Caco-2 (cell line): Measurements from ENCODE around the gene BTBD18. TPM values are rescaled to one million over a fixed set of nuclear protein-coding genes. Genes with fewer than 3 reads are reported as not detected.
A peak's percentile ranks its signal among the peaks of the same experiment; 100 is the strongest.

Experiments
- BruUV-seq: library from RNA; stranded (reverse); fragments of 400-500 nt; replicated peaks from 2 replicates; lab custom pipeline; 2021; lab: Mats Ljungman, UMichigan
- CTCF ChIA-PET: fragments of 300-600 bp; sonication (Branson Sonifier 250); formaldehyde crosslinking; loops from one replicate; lab custom pipeline; 2022; ENCODE audit warnings: antibody characterized with exemption; lab: Charles Lee
- POLR2A ChIA-PET: fragments of 300-600 bp; sonication (Branson Sonifier 250); formaldehyde crosslinking; loops from one replicate; lab custom pipeline; 2022; ENCODE audit warnings: antibody characterized with exemption; lab: Charles Lee
- DNase-seq, 2 experiments: peaks; one replicate each; pipeline versions ENCODE4 v3.0.0 to v3.0.0-alpha.2; 2020 to 2022
- H3K27me3 ChIP-seq: replicated peaks from 2 replicates; pipeline ENCODE4 v1.6.0; 2011; ENCODE audit warnings: low read length; ENCODE audit not compliant: control insufficient read depth, insufficient read depth
- H3K36me3 ChIP-seq: 2 replicates; pipeline ENCODE4 v1.5.1; 2011; ENCODE audit warnings: low read length; ENCODE audit not compliant: control insufficient read depth, insufficient read depth
- H3K4me1 ChIP-seq: fragments of 250-450 bp; sonication (Bioruptor Pico); 2 replicates; pipeline ENCODE4 v1.5.1; 2020; ENCODE audit warnings: mild to moderate bottlenecking
- H3K4me3 ChIP-seq: 2 replicates; pipeline ENCODE4 v1.5.1; 2011; ENCODE audit warnings: low read depth, mild to moderate bottlenecking, control low read depth, low read length
- H3K9me3 ChIP-seq: fragments of 250-450 bp; sonication (Bioruptor Pico); 2 replicates; pipeline ENCODE4 v1.5.1; 2020; ENCODE audit warnings: mild to moderate bottlenecking, moderate library complexity
- H3K27ac Mint-ChIP-seq: one replicate; pipeline ENCODE4 v1.8.0; 2022; ENCODE audit warnings: mixed read lengths; ENCODE audit not compliant: unreplicated experiment
- H3K27me3 Mint-ChIP-seq: one replicate; pipeline ENCODE4 v1.8.0; 2022; ENCODE audit warnings: mixed read lengths; ENCODE audit not compliant: insufficient read depth, unreplicated experiment
- H3K36me3 Mint-ChIP-seq: one replicate; pipeline ENCODE4 v1.8.0; 2022; ENCODE audit warnings: mild to moderate bottlenecking, mixed read lengths; ENCODE audit not compliant: insufficient read depth, unreplicated experiment
- H3K4me1 Mint-ChIP-seq: one replicate; pipeline ENCODE4 v1.8.0; 2022; ENCODE audit warnings: low read depth, mixed read lengths; ENCODE audit not compliant: unreplicated experiment
- H3K4me3 Mint-ChIP-seq: one replicate; pipeline ENCODE4 v1.8.0; 2022; ENCODE audit warnings: mild to moderate bottlenecking, moderate library complexity, mixed read lengths; ENCODE audit not compliant: unreplicated experiment
- H3K9me3 Mint-ChIP-seq: one replicate; pipeline ENCODE4 v1.8.0; 2022; ENCODE audit warnings: mixed read lengths; ENCODE audit not compliant: unreplicated experiment
- CTCF ChIP-seq, 2 experiments: fragments of 200-600 bp in 1 of 2; IDR thresholded peaks; 1 replicate in 1 of 2; 2 replicates in 1 of 2; pipeline versions ENCODE4 v1.5.1 to v1.8.0; 2011 to 2022; ENCODE audit warnings: antibody characterized with exemption in 1 of 2, control low read depth in 1 of 2, inconsistent platforms in 1 of 2, low read depth in 1 of 2, low read length in 1 of 2, mild to moderate bottlenecking in 1 of 2, moderate library complexity in 1 of 2; ENCODE audit not compliant: insufficient read depth in 1 of 2, severe bottlenecking in 1 of 2, unreplicated experiment in 1 of 2
- intact Hi-C: fragments of 100-400 bp; cut with micrococcal nuclease; formaldehyde crosslinking; loops from one replicate; pipeline ENCODE4 v1.10.0; 2022; ENCODE audit not compliant: unreplicated experiment
- total RNA-seq: library from RNA; stranded (reverse); gene quantifications from 2 replicates; pipeline ENCODE4 v1.2.3, GENCODE V29; 2022

BTBD18 gene
- total RNA-seq, 1 experiment from 2014 or later: not detected

DNA sequence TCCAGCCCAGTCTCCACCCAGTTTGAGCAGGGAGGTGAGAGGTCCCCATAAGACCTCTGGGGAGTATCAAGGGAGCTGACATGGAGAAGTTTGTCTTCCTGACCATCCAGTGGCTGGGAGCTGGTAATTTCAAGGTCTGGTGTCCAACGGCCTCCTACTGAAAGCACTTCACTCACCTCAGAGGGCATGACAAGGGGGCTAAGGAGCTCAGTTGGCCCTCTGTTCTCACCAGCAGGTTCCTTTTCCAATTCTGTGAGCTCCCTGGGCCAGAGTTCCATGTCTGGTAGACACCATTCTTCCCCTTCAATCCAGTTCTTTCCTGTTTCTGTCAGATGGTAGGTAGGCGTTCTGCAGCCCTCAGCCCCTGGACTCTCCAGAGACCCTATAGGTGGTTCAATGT, 7.3 kb downstream of the BTBD18 start:
- H3K4me3 Mint-ChIP-seq: no peak overlapping the region

GRCh38 chr11:57742087-57742452, 9.5 kb downstream of the BTBD18 start:
- H3K4me1 Mint-ChIP-seq: no peaks in the 10 kb centered on the region
- no peaks in the 10 kb centered on the region for H3K9me3 Mint-ChIP-seq
- DNase-seq: no peak
- H3K27ac Mint-ChIP-seq: peak overlapping the region; percentile 98
- Histone ChIP-seq H3K4me1 (peaks cover 5% of the 10 kb centered on the region), H3K36me3 (peaks cover 8% of the 10 kb centered on the region; the same call in 1 of the 2 replicates), H3K27me3 (no peaks in the 10 kb centered on the region), H3K9me3 (no peaks in the 10 kb centered on the region), H3K4me3 (peak overlapping the region; percentile 83)
- peaks cover 88% of the 10 kb centered on the region for H3K36me3 Mint-ChIP-seq
- TF ChIP-seq CTCF (IDR thresholded peaks at IDR 0.05; ENCODE audit: insufficient read depth in 1 of 2, low read depth in 1 of 2, low read length in 1 of 2, severe bottlenecking in 1 of 2, unreplicated experiment in 1 of 2): no peak
- ChIA-PET POLR2A (interaction anchor here (0.8 to 1.7 kb wide), 8 partner anchors 9 to 88 kb away, joined by 3 to 15 read pairs (median 9); partner anchors contain the start of genes BTBD18, CTNND1, MED19 and TMX2), CTCF (interaction anchor here (1.3 to 1.9 kb wide), 3 partner anchors 9 to 80 kb away, joined by 3 to 14 read pairs (median 6); partner anchors contain the start of gene BTBD18)
- H3K27me3 Mint-ChIP-seq: no peaks in the 10 kb centered on the region
- peak overlapping the region; percentile 94 for H3K4me3 Mint-ChIP-seq
- intact Hi-C loops: no loop called here
- BruUV-seq: TSS peak; percentile 63

More for the DNA sequence above, 7.3 kb downstream of the BTBD18 start:
- intact Hi-C loops: no loop called here
- no peaks in the 10 kb centered on the region for H3K9me3 ChIP-seq
- H3K36me3 ChIP-seq: peaks cover 4% of the 10 kb centered on the region; the same call in 1 of the 2 replicates
- CTCF ChIA-PET: no interaction called here
- Mint-ChIP-seq H3K4me1 (no peaks in the 10 kb centered on the region), H3K36me3 (peaks cover 73% of the 10 kb centered on the region), H3K27ac (no peak overlapping the region), H3K27me3 (no peaks in the 10 kb centered on the region), H3K9me3 (no peaks in the 10 kb centered on the region)
- H3K4me3 ChIP-seq: no peak overlapping the region
- DNase-seq: no peak
- POLR2A ChIA-PET: interaction anchor here (0.5 kb wide), 1 partner anchor 13 kb away, joined by 6 read pairs; no protein-coding TSS in a partner anchor
- peaks cover 5% of the 10 kb centered on the region for H3K4me1 ChIP-seq
- H3K27me3 ChIP-seq: no peaks in the 10 kb centered on the region
- BruUV-seq: no TSS peak
- no peak for TF ChIP-seq CTCF (IDR thresholded peaks at IDR 0.05; ENCODE audit: insufficient read depth in 1 of 2, low read depth in 1 of 2, low read length in 1 of 2, severe bottlenecking in 1 of 2, unreplicated experiment in 1 of 2)

- H3K9me3 ChIP-seq: no peaks in the 10 kb centered on the region
- Mint-ChIP-seq H3K36me3 (peaks cover 88% of the 10 kb centered on the region), H3K9me3 (no peaks in the 10 kb centered on the region), H3K27me3 (no peaks in the 10 kb centered on the region), H3K4me1 (peaks cover 1% of the 10 kb centered on the region), H3K4me3 (peak within 1 kb of the TSS; percentile 94), H3K27ac (peak within 1 kb of the TSS; percentile 98)
- BruUV-seq: no TSS peak
- intact Hi-C loops: loop anchor here (1.0 kb wide), 4 partner anchors 20 to 74 kb away; partner anchors contain the start of genes CTNND1, MED19 and TMX2
- CTCF ChIA-PET: interaction anchor here (0.7 to 1.9 kb wide), 4 partner anchors 10 to 79 kb away, joined by 3 to 14 read pairs (median 4); partner anchors contain the start of gene BTBD18
- no peaks in the 10 kb centered on the region for H3K27me3 ChIP-seq
- DNase-seq: peak; percentile 98 to 99
- H3K4me3 ChIP-seq: peak within 1 kb of the TSS; percentile 83
- no peak for TF ChIP-seq CTCF (IDR thresholded peaks at IDR 0.05; ENCODE audit: insufficient read depth in 1 of 2, low read depth in 1 of 2, low read length in 1 of 2, severe bottlenecking in 1 of 2, unreplicated experiment in 1 of 2)
- H3K36me3 ChIP-seq: peaks cover 8% of the 10 kb centered on the region; the same call in 1 of the 2 replicates
- POLR2A ChIA-PET: interaction anchor here (0.6 to 1.7 kb wide), 11 partner anchors 10 to 89 kb away, joined by 3 to 15 read pairs (median 6); partner anchors contain the start of genes BTBD18, CTNND1, MED19 and TMX2
- H3K4me1 ChIP-seq: peaks cover 5% of the 10 kb centered on the region
Measured at GRCh38 chr11:57741132-57742086, 10.2 kb downstream of the BTBD18 start, which contains the start of gene SELENOH. Gene SELENOH (plus strand): TSS chr11:57741491. CDS start chr11:57741596, 105 bp downstream.
